GM19193 (cell line): ENCODE measurements around the gene UNC13A.

Source experiments
- POLR2A ChIP-seq: IDR thresholded peaks from 4 replicates; pipeline ENCODE4 v1.6.1; 2011; ENCODE audit not compliant: insufficient read depth, insufficient read length; ENCODE audit errors: extremely low read depth

The UNC13A gene

DNA sequence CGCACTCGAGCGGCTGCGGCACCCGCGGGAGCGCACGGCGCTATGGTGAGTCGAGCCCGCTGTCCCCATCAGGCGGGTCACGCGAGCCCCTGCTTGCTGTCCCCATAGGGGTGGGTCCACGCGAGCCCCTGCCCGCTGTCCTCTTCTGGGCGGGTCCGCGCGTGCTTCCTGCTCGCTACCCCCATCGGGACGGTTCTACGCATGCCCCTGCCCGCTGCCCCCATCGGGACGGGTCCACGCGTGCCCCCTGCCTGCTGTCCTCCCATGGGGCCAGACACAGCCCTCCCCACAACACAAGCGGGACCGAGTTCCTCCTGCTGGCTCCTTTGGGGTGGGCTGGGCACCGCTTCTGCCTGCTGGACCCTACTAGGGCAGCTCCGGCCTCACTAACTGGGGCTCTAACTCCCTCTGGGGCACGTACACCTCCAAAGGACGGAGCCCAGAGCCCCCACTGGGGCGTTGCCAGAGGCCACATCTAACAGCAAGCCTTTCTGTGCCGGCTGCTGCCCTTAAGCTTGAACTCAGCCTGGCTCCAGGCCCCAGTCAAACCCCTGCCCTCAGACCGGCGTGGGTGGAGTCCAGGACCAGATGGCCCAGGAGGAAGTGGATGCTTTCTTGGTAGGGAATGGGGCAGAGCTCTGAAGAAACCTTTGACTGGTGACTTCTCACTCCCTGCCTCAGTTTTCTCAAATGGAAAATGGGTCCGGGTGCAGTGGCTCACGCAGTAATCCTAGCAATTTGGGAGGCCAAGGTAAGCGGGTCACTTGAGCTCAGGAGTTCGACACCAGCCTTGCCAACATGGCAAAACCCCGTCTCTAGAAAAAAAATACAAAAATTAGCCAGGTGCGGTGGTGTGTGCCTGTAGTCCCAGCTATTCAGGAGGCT lies 132.0 kb downstream of the UNC13A start:
- peak; percentile 48 for TF ChIP-seq POLR2A

DNA sequence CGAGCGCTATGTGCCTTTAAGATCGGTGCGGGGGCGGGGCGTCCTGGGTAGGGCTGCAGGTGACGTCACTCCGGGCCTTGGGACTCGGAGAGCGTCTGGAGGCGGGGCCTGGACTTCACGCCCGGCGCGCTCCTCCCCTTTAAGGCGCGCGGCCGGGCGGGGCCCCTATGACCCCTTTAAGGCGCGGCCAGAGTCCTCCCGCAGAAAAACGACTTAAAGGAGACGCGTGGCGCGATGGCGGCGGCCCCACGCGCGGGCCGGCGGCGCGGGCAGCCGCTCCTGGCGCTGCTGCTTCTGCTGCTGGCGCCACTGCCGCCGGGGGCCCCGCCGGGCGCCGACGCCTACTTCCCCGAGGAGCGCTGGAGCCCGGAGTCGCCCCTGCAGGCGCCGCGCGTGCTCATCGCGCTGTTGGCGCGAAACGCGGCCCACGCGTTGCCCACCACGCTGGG lies 132.7 kb downstream of the UNC13A start, which contains the start of gene COLGALT1:
COLGALT1 (plus strand) TSS at position 170 of the 449 bp plus-strand sequence; CDS start at position 235, 65 bp downstream.
- peak; percentile 58 for TF ChIP-seq POLR2A

DNA sequence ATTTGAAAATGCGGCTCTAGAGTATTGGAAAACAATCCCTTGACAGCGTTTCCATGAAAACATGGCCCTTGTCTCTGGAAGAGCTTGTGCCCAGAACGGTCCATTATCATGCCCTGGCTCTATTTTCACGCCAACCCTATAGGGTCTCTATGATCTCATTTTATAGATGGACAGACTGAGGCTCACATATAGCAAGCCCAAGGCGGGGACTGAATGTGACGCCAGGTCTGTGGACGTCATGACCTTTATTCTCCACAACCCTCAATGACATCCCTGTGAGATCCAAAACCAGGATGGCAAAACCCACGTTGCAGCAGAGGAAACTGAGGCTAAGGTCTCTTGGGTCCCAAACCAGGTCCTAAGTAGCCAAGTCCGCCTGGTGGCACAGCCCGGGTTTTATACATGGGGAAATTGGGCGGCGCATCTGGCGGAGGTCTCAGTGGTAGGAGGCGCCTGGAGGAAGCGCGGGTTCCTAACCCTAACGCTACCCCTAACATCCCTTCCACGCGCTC lies 133.1 kb downstream of the UNC13A start:
- TF ChIP-seq POLR2A = no peak

- no peak for TF ChIP-seq POLR2A
These were observed 134.9 kb downstream of the UNC13A start for GRCh38 chr19:17553256-17553655.
